Small intestine (tissue), 7 donors: ENCODE data around the gene RUNX1. TPM values are rescaled to one million over a fixed set of nuclear protein-coding genes. Genes with fewer than 3 reads are reported as not detected.
A peak's percentile ranks its signal among the peaks of the same experiment; 100 is the strongest.

Experiments
- DNase-seq, 2 donors: peaks; one replicate each; pipeline versions ENCODE4 v3.0.0 to v3.0.0-alpha.2; 2013
- FAIRE-seq: peaks from 2 replicates; lab custom pipeline; 2012; peaks lifted over from hg19 to GRCh38; lab: Jason Lieb, UNC
- H3K27ac ChIP-seq, 3 donors: one replicate each; pipeline ENCODE4 v1.5.1; 2013; ENCODE audit warnings: low read length in 2 of 3, mild to moderate bottlenecking in 2 of 3, control low read depth in 1 of 3, inconsistent platforms in 1 of 3, low read depth in 1 of 3, moderate library complexity in 1 of 3
- H3K27me3 ChIP-seq, 3 donors: one replicate each; pipeline ENCODE4 v1.6.1; 2013; ENCODE audit warnings: low read length in 3 of 3, inconsistent platforms in 1 of 3; ENCODE audit not compliant: control insufficient read depth in 3 of 3, insufficient read depth in 3 of 3
- H3K36me3 ChIP-seq, 3 donors: one replicate each; pipeline ENCODE4 v1.6.1; 2013; ENCODE audit warnings: low read length in 3 of 3, inconsistent platforms in 1 of 3, low read depth in 1 of 3, mild to moderate bottlenecking in 1 of 3, moderate library complexity in 1 of 3; ENCODE audit not compliant: control insufficient read depth in 3 of 3, insufficient read depth in 2 of 3
- H3K4me1 ChIP-seq, 3 donors: one replicate each; pipeline ENCODE4 v1.6.1; 2013; ENCODE audit warnings: low read length in 2 of 3, inconsistent platforms in 1 of 3, low read depth in 1 of 3, mild to moderate bottlenecking in 1 of 3, moderate library complexity in 1 of 3; ENCODE audit not compliant: control insufficient read depth in 3 of 3, insufficient read depth in 2 of 3
- H3K4me3 ChIP-seq, 3 donors: one replicate each; pipeline ENCODE4 v1.5.1; 2013; ENCODE audit warnings: low read length in 3 of 3, control low read depth in 1 of 3, inconsistent platforms in 1 of 3, low read depth in 1 of 3, mild to moderate bottlenecking in 1 of 3, moderate library complexity in 1 of 3
- H3K9me3 ChIP-seq, 2 donors: one replicate each; pipeline ENCODE4 v1.6.1; 2013; ENCODE audit warnings: low read depth in 1 of 2, low read length in 1 of 2; ENCODE audit not compliant: control insufficient read depth in 2 of 2, insufficient read depth in 1 of 2
- WGBS, 3 donors: extraction: QIAGEN DNeasy Blood & Tissue Kit; methylation state at CpG; one replicate each; pipeline ENCODE4 v1.1.7; 2013; 5-methylcytosine and 5-hydroxymethylcytosine counted together
- polyA plus RNA-seq, 4 donors: library from polyadenylated mRNA; stranded (reverse) in 3 of 4; unstranded in 1 of 4; fragments of 200-250 nt in 3 of 4; fragments of 120-200 nt in 1 of 4; gene quantifications; one replicate each; pipeline versions ENCODE4 v1.2.1 to v1.2.3, GENCODE V29; 2013
- donor health status: healthy with polysubstance abuse.
- donor health status: control.
- donor health status: control.
- donor health status: Bipolar disorder and iron deficiency.
- donor health status: healthy.

The RUNX1 gene
- polyA plus RNA-seq, 4 donors: 2.5 to 6.2 (median 4.5) TPM

GRCh38 chr21:34885626-34886239 is 163.4 kb downstream of the RUNX1 start:
- 13 to 24% (median 20%) methylated on average over 24 of the region's 24 CpGs for WGBS, 3 donors
- Histone ChIP-seq H3K27ac (peak overlapping the region; percentile 89 to 96 (median 90)), H3K9me3 (no peaks in the 10 kb centered on the region), H3K4me1 (peaks cover 0 to 8% (median 2%) of the 10 kb centered on the region in 3 donors), H3K4me3 (peak overlapping the region; percentile 65 to 71 (median 66)), H3K27me3 (peaks cover 0 to 14% (median 2%) of the 10 kb centered on the region in 3 donors), H3K36me3 (no peaks in the 10 kb centered on the region)
- DNase-seq: no peak
- FAIRE-seq: no peak

DNA sequence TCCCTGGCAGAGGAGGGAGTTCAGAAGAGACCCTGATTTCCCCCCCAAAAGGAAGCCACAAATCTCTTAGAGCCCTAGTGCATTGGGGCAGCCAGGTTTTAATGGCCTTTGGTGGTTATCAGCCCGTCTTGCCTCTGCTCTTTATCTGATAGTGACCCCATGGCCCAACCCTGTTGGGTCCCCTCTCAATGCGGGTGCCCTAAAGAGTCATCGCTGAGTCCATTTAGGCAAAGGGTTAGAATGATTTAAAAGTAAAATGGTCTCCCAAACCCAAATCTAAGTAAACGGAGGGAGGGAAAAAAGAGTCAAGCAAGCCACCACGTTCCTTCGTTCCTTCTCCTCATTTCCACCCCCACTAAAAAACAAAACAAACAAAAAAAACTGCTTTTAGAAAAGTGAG is 164.0 kb downstream of the RUNX1 start:
- FAIRE-seq (no peak), DNase-seq (peak in 1 of 2 donors; percentile 28)
- Histone ChIP-seq H3K27ac (peak overlapping the region in 2 of 3 donors; percentile 82 to 96), H3K4me1 (peaks cover 0 to 3% (median 2%) of the 10 kb centered on the region in 3 donors), H3K27me3 (peaks cover 0 to 8% (median 0%) of the 10 kb centered on the region in 3 donors), H3K36me3 (peaks cover 0 to 2% (median 0%) of the 10 kb centered on the region in 3 donors), H3K9me3 (no peaks in the 10 kb centered on the region), H3K4me3 (peak overlapping the region in 2 of 3 donors; percentile 65 to 66)
- WGBS, 3 donors: 10 to 39% (median 37%) methylated on average over 6 of the region's 6 CpGs

DNA sequence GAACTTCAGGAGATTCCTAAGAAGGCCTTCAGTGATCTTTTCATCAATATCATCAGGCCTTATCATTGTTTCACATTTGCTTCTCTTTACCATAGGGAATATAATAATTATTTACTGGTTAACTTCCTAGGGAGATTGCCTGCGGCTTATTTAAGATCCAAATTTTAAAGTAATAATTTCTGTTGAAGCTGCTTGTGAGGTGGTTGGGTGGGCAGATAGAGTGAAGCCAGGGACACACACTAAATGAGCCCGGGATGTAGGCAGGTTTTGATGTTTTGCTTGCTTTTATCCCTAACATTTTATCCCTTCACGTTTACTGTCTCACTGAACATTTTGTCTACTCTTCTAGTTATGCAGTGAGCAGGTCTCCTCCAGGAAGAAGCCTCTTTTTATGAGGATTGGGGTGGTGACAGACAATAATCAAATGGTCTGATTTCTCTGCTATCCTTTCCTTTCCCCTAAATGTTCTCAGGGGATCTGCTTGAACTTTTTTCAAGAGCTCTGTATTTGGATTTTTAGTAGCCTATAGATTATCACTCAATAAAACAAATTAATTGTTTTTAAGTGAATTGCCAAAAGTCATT is 164.7 kb downstream of the RUNX1 start:
- Histone ChIP-seq H3K36me3 (peaks cover 0 to 2% (median 0%) of the 10 kb centered on the region in 3 donors), H3K27ac (peak overlapping the region in 1 of 3 donors; percentile 66), H3K4me1 (peaks cover 0 to 3% (median 2%) of the 10 kb centered on the region in 3 donors), H3K27me3 (peaks cover 0 to 8% (median 0%) of the 10 kb centered on the region in 3 donors), H3K4me3 (no peak overlapping the region), H3K9me3 (no peaks in the 10 kb centered on the region)
- 54 to 60% (median 59%) methylated on average over 3 of the region's 3 CpGs for WGBS, 3 donors
- FAIRE-seq (no peak), DNase-seq (no peak)

DNA sequence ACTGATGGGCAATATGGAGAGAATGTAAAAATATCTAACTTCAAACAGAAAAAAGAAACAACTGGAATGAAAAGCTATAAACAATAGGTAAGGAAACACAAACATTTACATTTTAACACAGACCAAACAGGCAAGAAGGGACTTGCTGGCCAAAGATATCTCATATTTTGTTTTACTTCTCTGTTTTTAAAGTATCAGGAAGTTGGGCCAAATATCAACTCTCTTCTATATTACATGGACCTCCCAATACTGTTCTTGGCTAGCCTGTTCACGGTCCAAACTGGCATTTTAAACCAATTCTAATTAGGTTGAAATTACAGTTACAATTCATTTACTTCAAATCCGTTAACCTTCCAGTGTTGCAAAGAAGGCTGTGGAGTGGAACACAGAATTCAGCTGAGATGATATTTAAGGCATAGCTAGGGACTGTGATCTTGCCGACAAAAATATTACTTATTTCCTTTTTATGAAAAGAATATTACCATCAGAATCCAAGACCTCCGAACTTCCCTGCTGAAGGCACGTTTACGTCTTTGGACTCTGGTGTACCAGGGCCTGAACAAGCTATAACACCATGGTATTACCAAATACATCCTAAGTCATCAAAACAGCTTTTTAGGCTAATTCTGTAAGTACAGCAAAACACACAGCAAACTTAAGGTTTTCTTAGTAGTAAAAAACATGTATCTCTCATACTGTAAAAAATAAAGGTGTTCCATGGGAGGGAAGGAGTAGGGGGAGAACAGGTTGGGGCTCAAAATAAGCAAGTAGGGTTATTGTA is 165.4 kb downstream of the RUNX1 start:
- no peak for FAIRE-seq
- 65 to 79% (median 68%) methylated on average over 6 of the region's 6 CpGs for WGBS, 3 donors
- no peak for DNase-seq
- no peak overlapping the region for H3K4me3 ChIP-seq
- peak overlapping the region in 2 of 3 donors; percentile 11 to 61 for H3K27ac ChIP-seq
- H3K4me1 ChIP-seq: peaks cover 0 to 3% (median 2%) of the 10 kb centered on the region in 3 donors
- H3K9me3 ChIP-seq: no peaks in the 10 kb centered on the region
- H3K27me3 ChIP-seq: peaks cover 0 to 8% (median 0%) of the 10 kb centered on the region in 3 donors
- peaks cover 0 to 2% (median 0%) of the 10 kb centered on the region in 3 donors for H3K36me3 ChIP-seq

DNA sequence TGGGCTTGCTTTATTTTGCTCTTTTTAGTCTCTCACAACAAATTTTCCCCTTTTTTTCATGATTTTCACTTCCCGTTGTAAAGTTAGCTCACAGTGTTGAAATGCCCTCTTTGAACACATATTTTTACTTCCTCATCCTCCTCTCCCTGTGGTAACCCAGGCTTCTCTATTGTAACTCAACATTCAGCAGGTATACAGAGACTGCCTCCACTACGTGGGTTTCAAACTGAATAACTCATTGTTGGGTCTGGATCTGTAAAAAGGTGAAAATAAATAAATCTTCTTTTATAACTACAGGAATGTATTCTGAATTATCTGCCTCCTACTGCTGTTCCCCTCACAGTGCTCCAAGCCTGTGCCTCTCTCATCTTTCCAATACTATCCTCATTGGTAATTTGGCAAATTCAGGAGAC is 166.4 kb downstream of the RUNX1 start:
- WGBS, 3 donors: 45 to 73% (median 67%) methylated on average over 2 of the region's 2 CpGs
- H3K9me3 ChIP-seq: no peaks in the 10 kb centered on the region
- peaks cover 0 to 4% (median 2%) of the 10 kb centered on the region in 3 donors for H3K4me1 ChIP-seq
- H3K36me3 ChIP-seq: peaks cover 0 to 2% (median 0%) of the 10 kb centered on the region in 3 donors
- DNase-seq (no peak), FAIRE-seq (no peak)
- no peak overlapping the region for H3K4me3 ChIP-seq
- peak overlapping the region in 1 of 3 donors; percentile 65 for H3K27ac ChIP-seq
- H3K27me3 ChIP-seq: peaks cover 0 to 8% (median 0%) of the 10 kb centered on the region in 3 donors

DNA sequence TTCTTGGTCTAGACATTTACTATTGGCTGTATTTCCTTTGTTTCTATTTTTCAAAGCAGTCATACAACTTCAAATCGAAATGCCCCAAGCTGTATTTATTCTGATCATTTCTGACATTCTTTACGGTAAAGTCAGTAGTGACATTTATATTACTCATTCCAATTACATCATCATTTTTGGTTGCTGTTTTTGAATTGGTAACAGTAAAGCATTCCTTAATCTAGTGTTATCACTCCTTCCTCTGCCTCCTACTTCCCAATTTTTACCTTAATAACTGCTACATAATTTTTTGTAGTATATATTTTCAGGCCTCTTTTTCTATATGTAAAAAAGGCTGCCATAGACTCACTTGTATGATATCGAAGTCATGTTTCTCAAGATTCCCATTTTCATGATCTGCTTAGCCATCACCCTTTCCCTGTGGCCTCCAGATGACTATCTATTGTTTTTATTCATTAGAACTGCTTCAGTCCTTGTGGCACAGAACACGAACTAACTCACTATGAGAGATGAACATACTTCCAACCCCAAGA is 167.2 kb downstream of the RUNX1 start:
- no peak for DNase-seq
- Histone ChIP-seq H3K4me1 (peaks cover 0 to 10% (median 2%) of the 10 kb centered on the region in 3 donors), H3K36me3 (peaks cover 0 to 2% (median 0%) of the 10 kb centered on the region in 3 donors), H3K9me3 (no peaks in the 10 kb centered on the region), H3K27ac (peak overlapping the region in 1 of 3 donors; percentile 74), H3K4me3 (no peak overlapping the region), H3K27me3 (peaks cover 0 to 8% (median 0%) of the 10 kb centered on the region in 3 donors)
- FAIRE-seq: no peak
- 73 to 78% (median 78%) methylated on average over 4 of the region's 4 CpGs for WGBS, 3 donors

DNA sequence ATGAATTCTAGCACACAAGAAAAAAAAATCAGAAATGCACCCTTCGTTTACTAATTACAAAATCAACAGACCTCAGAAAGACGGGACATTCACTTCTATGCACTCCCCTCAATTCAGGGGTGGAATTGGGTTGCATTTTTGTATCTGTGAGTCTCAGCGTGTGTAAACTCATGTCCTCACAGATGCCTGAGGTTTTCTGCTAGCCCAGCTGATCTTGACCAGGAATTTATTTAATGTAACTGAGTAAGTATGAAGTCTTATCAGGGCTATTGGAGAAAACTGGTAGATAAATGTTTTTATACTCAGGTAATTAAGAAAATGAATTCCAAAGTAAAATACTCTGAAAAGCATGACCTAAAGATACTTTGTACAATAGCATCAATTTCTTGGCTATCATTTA is 167.7 kb downstream of the RUNX1 start:
- WGBS, 3 donors: 69 to 90% (median 84%) methylated on average over 3 of the region's 3 CpGs
- Histone ChIP-seq H3K36me3 (peaks cover 0 to 2% (median 0%) of the 10 kb centered on the region in 3 donors), H3K4me1 (peaks cover 0 to 10% (median 2%) of the 10 kb centered on the region in 3 donors), H3K4me3 (no peak overlapping the region), H3K27me3 (peaks cover 0 to 7% (median 0%) of the 10 kb centered on the region in 3 donors), H3K27ac (no peak overlapping the region), H3K9me3 (no peaks in the 10 kb centered on the region)
- DNase-seq: no peak
- no peak for FAIRE-seq

DNA sequence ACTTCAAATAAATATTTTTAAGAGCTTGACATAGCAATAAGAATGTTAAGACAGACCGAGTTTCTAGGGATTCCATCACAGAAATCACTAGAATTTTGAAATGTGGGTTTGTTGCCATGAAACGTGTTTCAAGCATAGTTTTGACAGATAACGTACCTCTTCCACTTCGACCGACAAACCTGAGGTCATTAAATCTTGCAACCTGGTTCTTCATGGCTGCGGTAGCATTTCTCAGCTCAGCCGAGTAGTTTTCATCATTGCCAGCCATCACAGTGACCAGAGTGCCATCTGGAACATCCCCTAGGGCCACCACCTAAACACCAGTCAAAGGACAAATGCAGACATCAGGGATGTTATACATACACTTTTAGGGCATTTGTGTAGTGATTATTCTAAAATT is 168.7 kb downstream of the RUNX1 start:
- 90 to 92% (median 92%) methylated on average over 7 of the region's 7 CpGs for WGBS, 3 donors
- Histone ChIP-seq H3K4me1 (peaks cover 0 to 10% (median 2%) of the 10 kb centered on the region in 3 donors), H3K4me3 (no peak overlapping the region), H3K36me3 (peaks cover 0 to 6% (median 3%) of the 10 kb centered on the region in 3 donors), H3K9me3 (no peaks in the 10 kb centered on the region), H3K27ac (no peak overlapping the region), H3K27me3 (no peaks in the 10 kb centered on the region)
- FAIRE-seq: no peak
- no peak for DNase-seq
